Fibroblast of skin of back (primary cell): ENCODE measurements around the gene PARVB.

ENCODE experiments used
- DNase-seq: peaks from one replicate; pipeline ENCODE4 v3.0.0-alpha.2; 2013

The PARVB gene

DNA sequence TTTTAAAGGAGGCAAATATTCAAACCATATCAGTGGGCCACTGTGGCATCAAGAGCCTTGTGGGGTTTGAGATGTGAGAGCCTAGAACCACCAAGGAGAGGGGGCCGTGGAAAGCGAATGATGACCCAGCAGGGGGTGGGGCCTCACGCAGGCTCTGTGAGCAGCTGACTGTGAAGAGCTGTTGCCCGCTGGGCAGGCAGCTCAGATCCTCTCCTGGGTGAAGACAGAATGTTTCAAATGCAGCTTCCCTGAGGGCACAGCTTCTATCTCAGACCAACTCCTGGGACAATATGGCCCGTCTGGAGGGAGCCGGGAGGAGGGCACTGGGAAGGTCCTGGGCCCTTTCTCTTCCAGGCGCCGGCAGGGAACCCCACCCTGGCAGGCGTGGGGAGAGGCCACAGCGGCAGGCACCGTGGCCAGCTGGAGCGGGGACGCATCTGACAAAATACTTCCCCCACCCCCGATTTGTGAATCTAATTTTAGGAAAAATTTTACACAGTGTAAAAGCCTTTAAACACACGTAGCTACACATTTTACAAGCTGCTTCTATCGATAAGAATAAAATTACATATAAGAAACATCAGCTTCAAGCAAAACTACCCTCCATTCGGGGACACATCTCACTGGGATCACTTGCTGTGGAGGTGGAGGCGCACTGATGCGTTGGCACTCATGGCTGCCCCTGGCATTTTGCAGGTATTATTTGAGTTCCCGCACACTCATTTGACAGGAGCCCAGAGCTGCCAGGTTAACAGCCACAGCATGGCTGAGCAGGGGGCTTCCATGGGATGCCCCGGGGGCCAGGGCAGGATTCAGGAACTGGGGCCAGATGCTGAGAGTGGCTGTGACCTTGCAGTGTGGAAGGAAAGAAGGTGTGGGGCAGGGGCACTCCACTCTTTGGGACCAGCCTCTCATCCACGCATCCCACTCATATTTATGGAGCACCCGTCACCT, 196.9 kb downstream of the PARVB start:
- DNase-seq: no peak

DNA sequence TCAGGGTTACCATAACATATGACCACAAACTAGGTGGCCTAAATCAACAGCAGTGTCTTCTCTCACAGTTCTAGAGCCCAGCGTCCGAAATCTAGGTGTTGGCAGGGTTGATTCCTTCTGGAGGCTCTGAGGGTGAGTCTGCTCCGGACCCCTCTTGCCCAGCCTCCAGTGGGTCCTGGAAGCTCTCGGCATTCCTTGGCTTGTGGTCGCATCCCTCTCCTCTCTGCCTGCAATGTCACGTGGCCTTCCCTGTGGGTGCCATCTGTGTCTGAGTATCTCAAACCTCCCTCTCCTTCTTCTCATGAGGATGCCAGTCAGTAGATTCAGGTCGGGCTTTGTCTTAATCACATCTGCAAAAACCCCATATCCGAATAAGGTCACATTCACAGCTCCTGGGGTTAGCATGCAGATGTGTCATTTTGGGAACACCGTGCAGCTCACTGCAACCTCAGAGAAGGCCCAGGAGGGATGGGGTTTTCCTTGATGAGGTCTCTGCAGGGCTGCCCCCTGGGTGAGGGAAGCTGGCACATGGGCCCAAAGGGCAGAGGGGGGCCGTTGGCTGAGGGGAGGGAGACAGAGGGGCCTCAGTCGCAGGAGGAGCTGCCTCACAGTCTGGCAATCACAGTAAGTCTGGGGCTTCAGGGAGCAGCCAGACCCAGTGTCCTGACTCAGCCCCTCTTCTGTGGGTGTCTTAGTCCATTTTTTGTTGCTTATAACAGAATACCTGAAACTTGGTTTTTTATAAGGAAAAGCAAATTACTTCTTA, 197.8 kb downstream of the PARVB start:
- no peak for DNase-seq
